Measurements from ENCODE around the gene FNDC3B. TPM values are rescaled to one million over a fixed set of nuclear protein-coding genes. Genes with fewer than 3 reads are reported as not detected.

The FNDC3B gene
- total RNA-seq, 1 donor from 2014 or later: 9.3 TPM

- intact Hi-C loops (cut with micrococcal nuclease): no loop called here
Measured at GRCh38 chr3:172132159-172132586, 92.8 kb downstream of the FNDC3B start.

DNA sequence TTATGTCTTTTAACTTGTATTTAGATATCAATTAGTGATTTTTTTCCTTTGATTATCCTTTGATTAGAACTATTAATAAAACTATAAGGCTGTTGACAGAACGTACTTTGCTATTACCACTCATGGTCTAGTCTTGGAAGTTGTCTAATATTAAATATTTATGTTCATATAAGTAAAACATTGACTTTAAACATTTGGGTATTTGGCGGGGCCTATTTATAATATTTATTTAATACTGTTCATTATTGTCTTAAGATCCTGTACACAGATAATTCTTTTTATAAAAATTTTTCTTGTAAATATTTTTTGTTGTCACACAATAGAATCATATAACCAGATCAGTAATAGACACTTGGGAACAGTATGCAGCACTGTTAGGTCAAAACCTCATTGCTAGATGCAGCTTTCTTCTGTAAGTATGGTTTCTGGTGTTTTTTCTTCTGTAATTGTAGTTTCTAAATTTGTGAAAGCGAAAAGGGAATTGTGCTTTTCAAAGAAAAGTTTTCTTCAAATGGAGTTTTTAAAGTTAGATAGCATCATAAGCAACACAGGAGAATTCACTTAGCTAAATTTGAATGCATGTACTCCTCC, 93.4 kb downstream of the FNDC3B start:
- Mint-ChIP-seq H3K27ac (no peak overlapping the region), H3K9me3 (no peaks in the 10 kb centered on the region), H3K27me3 (peaks cover 5% of the 10 kb centered on the region), H3K36me3 (ENCODE audit: low read depth) (no peaks in the 10 kb centered on the region), H3K4me1 (peaks cover 2% of the 10 kb centered on the region), H3K4me3 (no peak overlapping the region)
- ATAC-seq (ENCODE audit: low read depth): no peak
- intact Hi-C loops (cut with micrococcal nuclease): no loop called here
- TF ChIP-seq, protein P1, sequence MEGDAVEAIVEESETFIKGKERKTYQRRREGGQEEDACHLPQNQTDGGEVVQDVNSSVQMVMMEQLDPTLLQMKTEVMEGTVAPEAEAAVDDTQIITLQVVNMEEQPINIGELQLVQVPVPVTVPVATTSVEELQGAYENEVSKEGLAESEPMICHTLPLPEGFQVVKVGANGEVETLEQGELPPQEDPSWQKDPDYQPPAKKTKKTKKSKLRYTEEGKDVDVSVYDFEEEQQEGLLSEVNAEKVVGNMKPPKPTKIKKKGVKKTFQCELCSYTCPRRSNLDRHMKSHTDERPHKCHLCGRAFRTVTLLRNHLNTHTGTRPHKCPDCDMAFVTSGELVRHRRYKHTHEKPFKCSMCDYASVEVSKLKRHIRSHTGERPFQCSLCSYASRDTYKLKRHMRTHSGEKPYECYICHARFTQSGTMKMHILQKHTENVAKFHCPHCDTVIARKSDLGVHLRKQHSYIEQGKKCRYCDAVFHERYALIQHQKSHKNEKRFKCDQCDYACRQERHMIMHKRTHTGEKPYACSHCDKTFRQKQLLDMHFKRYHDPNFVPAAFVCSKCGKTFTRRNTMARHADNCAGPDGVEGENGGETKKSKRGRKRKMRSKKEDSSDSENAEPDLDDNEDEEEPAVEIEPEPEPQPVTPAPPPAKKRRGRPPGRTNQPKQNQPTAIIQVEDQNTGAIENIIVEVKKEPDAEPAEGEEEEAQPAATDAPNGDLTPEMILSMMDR (IDR thresholded peaks at IDR 0.05): no peak
- POLR2A ChIA-PET: no interaction called here
- CTCF ChIA-PET: no interaction called here
- DNase-seq: no peak

More at GRCh38 chr3:172132159-172132586, 92.8 kb downstream of the FNDC3B start:
- Mint-ChIP-seq H3K27me3 (peaks cover 5% of the 10 kb centered on the region), H3K27ac (no peak overlapping the region), H3K9me3 (no peaks in the 10 kb centered on the region), H3K4me1 (peaks cover 2% of the 10 kb centered on the region), H3K36me3 (ENCODE audit: low read depth) (no peaks in the 10 kb centered on the region), H3K4me3 (no peak overlapping the region)
- TF ChIP-seq, protein P1 (IDR thresholded peaks at IDR 0.05): no peak
- CTCF ChIA-PET: interaction anchor here (1.0 kb wide), 1 partner anchor 8 kb away, joined by 3 read pairs; no protein-coding TSS in a partner anchor
- DNase-seq: no peak
- POLR2A ChIA-PET: no interaction called here
- no peak for ATAC-seq (ENCODE audit: low read depth)

DNA sequence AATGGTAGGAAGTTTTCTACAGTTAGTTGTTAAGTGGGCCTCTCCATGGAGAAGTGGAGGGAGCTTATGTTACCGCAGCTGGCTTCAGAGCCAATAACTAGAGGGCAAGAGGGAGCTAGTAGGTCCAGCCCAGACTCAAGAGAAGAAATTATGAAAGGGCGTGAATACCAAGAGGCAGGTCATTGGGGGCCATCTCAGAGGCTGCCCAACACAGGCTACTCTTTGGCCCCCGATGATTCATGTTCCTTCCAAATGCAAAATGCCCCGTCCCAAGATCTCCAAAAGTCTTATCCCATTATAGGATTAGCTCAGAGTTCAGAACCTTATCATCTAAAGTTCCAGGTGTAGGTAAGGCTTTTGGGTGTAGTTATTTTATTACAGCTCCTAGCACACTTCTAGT, 94.5 kb downstream of the FNDC3B start:
- Mint-ChIP-seq H3K4me1 (peaks cover 4% of the 10 kb centered on the region), H3K9me3 (no peaks in the 10 kb centered on the region), H3K27me3 (no peaks in the 10 kb centered on the region), H3K27ac (no peak overlapping the region), H3K36me3 (ENCODE audit: low read depth) (no peaks in the 10 kb centered on the region), H3K4me3 (no peak overlapping the region)
- TF ChIP-seq, protein P1 (IDR thresholded peaks at IDR 0.05): no peak
- CTCF ChIA-PET: no interaction called here
- DNase-seq (no peak), ATAC-seq (ENCODE audit: low read depth) (no peak)
- intact Hi-C loops (cut with micrococcal nuclease): no loop called here
- POLR2A ChIA-PET: interaction anchor here (0.6 kb wide), 1 partner anchor 1945 kb away, joined by 3 read pairs; no protein-coding TSS in a partner anchor

- intact Hi-C loops (cut with micrococcal nuclease): no loop called here
- Mint-ChIP-seq H3K4me1 (peaks cover 6% of the 10 kb centered on the region), H3K36me3 (ENCODE audit: low read depth) (no peaks in the 10 kb centered on the region), H3K27ac (no peak overlapping the region), H3K9me3 (no peaks in the 10 kb centered on the region), H3K27me3 (no peaks in the 10 kb centered on the region), H3K4me3 (no peak overlapping the region)
- TF ChIP-seq, protein P1 (IDR thresholded peaks at IDR 0.05): no peak
- DNase-seq: no peak
- ATAC-seq (ENCODE audit: low read depth): no peak
- ChIA-PET CTCF (no interaction called here), POLR2A (interaction anchor here (0.6 kb wide), 1 partner anchor 1946 kb away, joined by 3 read pairs; no protein-coding TSS in a partner anchor)
Measured at GRCh38 chr3:172134352-172134751, 95.0 kb downstream of the FNDC3B start.

- TF ChIP-seq, protein P1 (IDR thresholded peaks at IDR 0.05): no peak
- Mint-ChIP-seq H3K4me1 (peaks cover 3% of the 10 kb centered on the region), H3K27me3 (peaks cover 1% of the 10 kb centered on the region), H3K4me3 (no peak overlapping the region), H3K36me3 (ENCODE audit: low read depth) (no peaks in the 10 kb centered on the region), H3K9me3 (no peaks in the 10 kb centered on the region), H3K27ac (no peak overlapping the region)
- DNase-seq (no peak), ATAC-seq (ENCODE audit: low read depth) (no peak)
- POLR2A ChIA-PET: no interaction called here
- intact Hi-C loops (cut with micrococcal nuclease): no loop called here
- CTCF ChIA-PET: no interaction called here
Measured at GRCh38 chr3:172135185-172135584, 95.8 kb downstream of the FNDC3B start.
